Upper lobe of left lung (tissue), 6 donors: Measurements from ENCODE around the gene VEPH1. TPM values are rescaled to one million over a fixed set of nuclear protein-coding genes. Genes with fewer than 3 reads are reported as not detected.

Experiments
- ATAC-seq, 2 donors: fragments of 200-7000 bp; cut with Tn5 transposase; one replicate each; pipeline ENCODE4 v1.9.1; 2022; ENCODE audit warnings: mild to moderate bottlenecking in 2 of 2, moderate library complexity in 2 of 2; ENCODE audit not compliant: low FRiP score in 2 of 2
- DNase-seq, 2 donors: peaks; one replicate each; pipeline ENCODE4 v3.0.0-alpha.2; 2019 to 2020
- H3K27ac ChIP-seq, 4 donors: fragments of 200-600 bp; sonication (generic); one replicate each; pipeline ENCODE4 v1.5.1; 2016 to 2019
- H3K27me3 ChIP-seq, 4 donors: fragments of 200-600 bp; sonication (generic); one replicate each; pipeline ENCODE4 v1.5.1; 2017 to 2019
- H3K36me3 ChIP-seq, 4 donors: fragments of 200-600 bp; sonication (generic); one replicate each; pipeline ENCODE4 v1.5.1; 2016 to 2019
- H3K4me1 ChIP-seq, 4 donors: fragments of 200-600 bp; sonication (generic); one replicate each; pipeline ENCODE4 v1.5.1; 2018 to 2019
- H3K4me3 ChIP-seq, 4 donors: fragments of 200-600 bp; sonication (generic); one replicate each; pipeline ENCODE4 v1.5.1; 2017 to 2019; ENCODE audit warnings: mild to moderate bottlenecking in 2 of 4, moderate library complexity in 1 of 4
- H3K9me3 ChIP-seq, 4 donors: fragments of 200-600 bp; sonication (generic); one replicate each; pipeline ENCODE4 v1.5.1; 2018 to 2019
- EP300 ChIP-seq, 4 donors: sonication (generic); formaldehyde crosslinking; IDR thresholded peaks; one replicate each; pipeline ENCODE4 v1.5.1; 2017; ENCODE audit warnings: antibody characterized with exemption in 4 of 4, control low read depth in 2 of 4
- POLR2A ChIP-seq, 4 donors: fragments of 450-650 bp; IDR thresholded peaks; one replicate each; pipeline ENCODE4 v1.5.1; 2016 to 2017; ENCODE audit warnings: antibody characterized with exemption in 4 of 4, mild to moderate bottlenecking in 2 of 4
- POLR2AphosphoS5 ChIP-seq, 2 donors: sonication (generic); formaldehyde crosslinking; IDR thresholded peaks; one replicate each; pipeline ENCODE4 v1.5.1; 2017; ENCODE audit warnings: antibody characterized with exemption in 2 of 2
- WGBS, 2 donors: methylation state at CpG; one replicate each; pipeline ENCODE4 v1.1.5; 2017 to 2018; 5-methylcytosine and 5-hydroxymethylcytosine counted together
- total RNA-seq, 6 donors: library from RNA; depleted of rRNA in 4 of 6; stranded (reverse); fragments of >200 nt in 4 of 6; gene quantifications; one replicate each; pipeline versions ENCODE4 v1.1.0 to v1.2.1, GENCODE V29; 2016 to 2021
- TF ChIP-seq, protein P1 (sequence below), 6 experiments: fragments of 450-650 bp in 4 of 6; fragments of 200-600 bp in 2 of 6; sonication (generic) in 2 of 6; IDR thresholded peaks; one replicate each; pipeline ENCODE4 v1.5.1; 2016 to 2019; ENCODE audit warnings: antibody characterized with exemption in 6 of 6
- donor health status: DM: no; HTN: no; CAD: no; lungs with moderate emphysema.
- donor health status: DM: no; HTN: yes; CAD: no; lungs with severe emphysema.

Gene VEPH1
- total RNA-seq, 6 donors from 2014 or later, result 78.6 to 229 (median 178) TPM

DNA sequence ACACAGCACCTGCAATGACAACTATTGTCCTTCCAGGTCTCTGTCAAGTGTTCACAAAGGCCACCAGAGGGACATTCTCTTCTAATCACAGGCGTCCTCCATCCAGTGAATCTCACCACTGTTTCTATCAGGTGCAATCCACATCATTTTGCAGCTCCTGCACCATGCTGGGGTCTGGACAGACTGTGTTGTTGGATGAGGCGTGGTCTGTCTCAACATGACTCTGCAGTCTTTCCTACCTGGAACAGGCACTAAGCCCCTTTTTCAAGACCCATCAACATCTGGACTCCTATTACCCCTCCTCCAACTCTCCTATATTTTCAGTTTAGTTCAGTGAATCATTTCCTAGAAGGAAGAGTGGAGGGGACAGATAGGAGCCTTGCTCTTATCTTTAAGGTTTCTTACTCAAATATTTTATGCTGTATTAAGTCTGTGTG, 31.5 kb upstream of the VEPH1 start:
- no peaks in the 10 kb centered on the region for H3K36me3 ChIP-seq
- H3K4me3 ChIP-seq, result no peak overlapping the region
- peaks cover 0 to 6% (median 3%) of the 10 kb centered on the region in 4 donors for H3K4me1 ChIP-seq
- 88 to 92% methylated on average over 2 of the region's 2 CpGs for WGBS, 2 donors
- H3K9me3 ChIP-seq, result no peaks in the 10 kb centered on the region
- ATAC-seq, result no peak
- no peak overlapping the region for H3K27ac ChIP-seq
- H3K27me3 ChIP-seq, result no peaks in the 10 kb centered on the region
- no peak for DNase-seq
- TF ChIP-seq POLR2A (IDR thresholded peaks at IDR 0.05) (no peak), EP300 (IDR thresholded peaks at IDR 0.05) (no peak), POLR2AphosphoS5 (IDR thresholded peaks at IDR 0.05) (no peak)

DNA sequence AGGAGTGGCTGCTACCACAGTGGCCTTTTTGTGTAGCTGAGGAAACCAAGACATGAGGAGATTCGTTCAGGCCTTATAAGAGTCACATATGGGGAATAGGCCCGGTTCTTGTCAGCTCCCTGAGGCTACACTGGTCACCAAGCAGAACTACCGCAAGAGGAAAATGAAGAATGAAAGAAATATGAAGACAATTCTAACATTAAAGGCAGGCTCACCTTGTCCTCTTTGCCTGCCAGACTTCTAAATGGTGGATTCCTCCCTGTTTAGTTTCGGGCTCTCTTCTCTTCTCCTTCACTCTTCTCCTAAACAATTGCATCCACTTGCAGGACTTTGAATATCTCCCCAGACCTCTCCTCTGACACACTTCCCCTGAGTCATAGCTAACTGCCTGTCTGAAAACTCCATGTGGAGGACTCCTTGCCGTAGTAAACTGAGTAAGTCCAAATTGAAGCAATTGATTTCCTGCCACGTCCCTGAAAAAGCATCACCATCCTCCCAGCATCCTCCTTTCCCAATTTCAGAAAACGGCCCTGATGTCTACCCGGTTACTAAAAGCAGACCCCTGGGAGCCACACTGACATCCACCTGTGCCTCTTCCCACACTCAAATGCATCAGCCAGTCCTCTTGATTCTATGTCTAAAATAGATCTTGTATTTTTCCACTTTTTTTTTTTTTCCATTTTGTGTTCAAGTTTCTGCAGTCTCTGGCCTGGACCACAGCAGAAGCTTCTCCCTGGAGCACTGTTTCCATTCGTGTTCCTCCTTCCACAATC, 30.3 kb upstream of the VEPH1 start:
- DNase-seq (no peak), ATAC-seq (no peak)
- Histone ChIP-seq H3K36me3 (no peaks in the 10 kb centered on the region), H3K9me3 (no peaks in the 10 kb centered on the region), H3K4me3 (no peak overlapping the region), H3K27ac (no peak overlapping the region), H3K4me1 (peaks cover 0 to 6% (median 3%) of the 10 kb centered on the region in 4 donors), H3K27me3 (no peaks in the 10 kb centered on the region)
- TF ChIP-seq POLR2AphosphoS5 (IDR thresholded peaks at IDR 0.05) (no peak), EP300 (IDR thresholded peaks at IDR 0.05) (no peak), POLR2A (IDR thresholded peaks at IDR 0.05) (no peak)
- TF ChIP-seq, protein P1, sequence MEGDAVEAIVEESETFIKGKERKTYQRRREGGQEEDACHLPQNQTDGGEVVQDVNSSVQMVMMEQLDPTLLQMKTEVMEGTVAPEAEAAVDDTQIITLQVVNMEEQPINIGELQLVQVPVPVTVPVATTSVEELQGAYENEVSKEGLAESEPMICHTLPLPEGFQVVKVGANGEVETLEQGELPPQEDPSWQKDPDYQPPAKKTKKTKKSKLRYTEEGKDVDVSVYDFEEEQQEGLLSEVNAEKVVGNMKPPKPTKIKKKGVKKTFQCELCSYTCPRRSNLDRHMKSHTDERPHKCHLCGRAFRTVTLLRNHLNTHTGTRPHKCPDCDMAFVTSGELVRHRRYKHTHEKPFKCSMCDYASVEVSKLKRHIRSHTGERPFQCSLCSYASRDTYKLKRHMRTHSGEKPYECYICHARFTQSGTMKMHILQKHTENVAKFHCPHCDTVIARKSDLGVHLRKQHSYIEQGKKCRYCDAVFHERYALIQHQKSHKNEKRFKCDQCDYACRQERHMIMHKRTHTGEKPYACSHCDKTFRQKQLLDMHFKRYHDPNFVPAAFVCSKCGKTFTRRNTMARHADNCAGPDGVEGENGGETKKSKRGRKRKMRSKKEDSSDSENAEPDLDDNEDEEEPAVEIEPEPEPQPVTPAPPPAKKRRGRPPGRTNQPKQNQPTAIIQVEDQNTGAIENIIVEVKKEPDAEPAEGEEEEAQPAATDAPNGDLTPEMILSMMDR (IDR thresholded peaks at IDR 0.05), result no peak
- 81 to 92% methylated on average over 9 of the region's 9 CpGs for WGBS, 2 donors

DNA sequence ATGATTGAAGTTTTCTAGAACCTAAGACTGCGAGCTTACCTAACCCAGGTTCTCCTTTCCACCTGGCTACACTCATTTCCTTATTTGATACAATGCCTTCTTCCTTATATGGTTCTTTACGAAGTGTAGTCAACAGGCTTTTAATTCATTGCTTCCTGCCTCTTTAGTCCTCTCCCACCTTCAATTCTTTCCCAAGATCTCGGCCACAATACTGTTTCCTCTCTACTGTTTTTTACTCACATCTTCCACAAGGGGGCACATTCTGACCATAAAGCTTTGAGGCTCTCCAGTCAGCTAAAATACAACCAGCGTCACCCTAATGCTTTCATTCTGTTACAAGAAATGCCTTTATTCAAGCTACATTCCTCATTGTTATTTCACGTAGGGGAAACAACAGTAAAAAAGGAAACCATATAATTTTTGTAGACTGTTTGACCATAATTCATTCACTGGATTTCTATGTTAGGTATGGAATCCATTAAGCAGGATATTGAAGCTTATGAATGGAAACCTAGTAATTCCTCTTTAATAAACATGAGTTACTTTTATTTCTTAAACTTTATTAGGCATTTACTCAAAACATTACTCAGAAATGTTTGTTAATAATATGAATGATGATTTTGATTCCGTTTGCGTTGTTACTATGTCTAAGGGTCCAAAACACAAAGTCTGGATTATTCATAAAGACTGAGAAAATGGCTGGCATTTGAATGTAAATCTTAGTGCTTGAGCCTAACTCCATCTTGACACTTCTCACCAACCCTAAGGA, 29.5 kb upstream of the VEPH1 start:
- DNase-seq, result no peak
- WGBS, 2 donors, result 34 to 38% methylated on average over 7 of the region's 7 CpGs
- no peak overlapping the region for H3K4me3 ChIP-seq
- no peak for TF ChIP-seq POLR2AphosphoS5 (IDR thresholded peaks at IDR 0.05)
- TF ChIP-seq, protein P1 (IDR thresholded peaks at IDR 0.05), result peak; percentile 42 to 85 (median 66)
- H3K27ac ChIP-seq, result no peak overlapping the region
- H3K9me3 ChIP-seq, result no peaks in the 10 kb centered on the region
- peak; percentile 86 to 92 for ATAC-seq
- H3K27me3 ChIP-seq, result no peaks in the 10 kb centered on the region
- no peaks in the 10 kb centered on the region for H3K36me3 ChIP-seq
- peaks cover 0 to 6% (median 3%) of the 10 kb centered on the region in 4 donors for H3K4me1 ChIP-seq

DNA sequence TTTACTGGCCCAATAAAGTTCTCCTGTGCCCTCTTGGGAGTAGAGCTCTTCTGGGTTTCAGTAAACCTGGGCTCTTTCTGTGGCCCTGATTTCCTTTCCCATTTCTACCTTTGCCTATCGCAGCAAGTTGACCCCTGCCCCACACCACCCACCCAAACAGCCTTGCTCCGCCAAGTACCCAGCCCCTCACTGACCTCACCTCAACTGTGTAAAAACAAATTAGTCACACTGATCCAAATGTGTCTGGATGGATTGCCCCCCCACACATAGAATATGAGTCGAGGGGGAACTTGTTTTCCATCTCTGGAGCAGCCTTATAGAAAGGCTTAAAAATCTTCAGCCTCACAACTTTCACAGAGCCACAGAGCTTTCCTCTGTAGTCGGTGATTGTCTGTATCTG, 28.6 kb upstream of the VEPH1 start:
- WGBS, 2 donors, result 69 to 79% methylated on average over 4 of the region's 4 CpGs
- Histone ChIP-seq H3K4me3 (no peak overlapping the region), H3K4me1 (peaks cover 0 to 6% (median 3%) of the 10 kb centered on the region in 4 donors), H3K27ac (no peak overlapping the region), H3K9me3 (no peaks in the 10 kb centered on the region), H3K36me3 (no peaks in the 10 kb centered on the region), H3K27me3 (no peaks in the 10 kb centered on the region)
- TF ChIP-seq POLR2A (IDR thresholded peaks at IDR 0.05), result no peak
- TF ChIP-seq, protein P1 (IDR thresholded peaks at IDR 0.05), result no peak
- TF ChIP-seq POLR2AphosphoS5 (IDR thresholded peaks at IDR 0.05), result no peak
- no peak for TF ChIP-seq EP300 (IDR thresholded peaks at IDR 0.05)
- ATAC-seq (peak in 1 of 2 donors; percentile 15), DNase-seq (no peak)

DNA sequence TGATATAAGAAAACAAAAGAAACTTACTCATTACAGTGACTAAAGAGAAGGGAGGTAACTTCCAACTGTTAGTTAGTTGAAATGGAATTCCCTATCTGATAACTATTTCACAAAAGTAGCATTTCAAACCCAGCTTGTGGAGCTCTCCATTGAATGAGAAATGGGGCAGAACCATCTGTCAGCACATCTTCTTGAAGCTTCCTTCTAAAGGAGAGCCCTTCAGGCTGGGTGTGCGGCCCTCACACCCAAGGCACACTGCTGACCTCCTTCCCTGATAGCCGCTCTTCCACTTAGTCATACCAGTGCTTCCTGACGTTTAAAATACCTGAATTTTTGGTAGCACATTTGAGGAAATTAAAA, 28.1 kb upstream of the VEPH1 start:
- H3K9me3 ChIP-seq, result no peaks in the 10 kb centered on the region
- no peak overlapping the region for H3K27ac ChIP-seq
- H3K4me3 ChIP-seq, result no peak overlapping the region
- WGBS, 2 donors, result 89 to 91% methylated on average over 3 of the region's 3 CpGs
- TF ChIP-seq POLR2AphosphoS5 (IDR thresholded peaks at IDR 0.05) (no peak), EP300 (IDR thresholded peaks at IDR 0.05) (no peak), POLR2A (IDR thresholded peaks at IDR 0.05) (no peak)
- H3K4me1 ChIP-seq, result peaks cover 0 to 6% (median 3%) of the 10 kb centered on the region in 4 donors
- no peaks in the 10 kb centered on the region for H3K27me3 ChIP-seq
- DNase-seq (no peak), ATAC-seq (no peak)
- H3K36me3 ChIP-seq, result no peaks in the 10 kb centered on the region
